SK-N-SH (cell line): Measurements from ENCODE around the gene CRYZL1. TPM values are rescaled to one million over a fixed set of nuclear protein-coding genes. Genes with fewer than 3 reads are reported as not detected.

ENCODE experiments used
- CTCF ChIA-PET: fragments of 300-600, 350-600 bp; formaldehyde crosslinking; extraction: SDS; loops from one replicate; lab custom pipeline; 2021; lab: Yijun Ruan, JAX
- POLR2A ChIA-PET: fragments of 350-600 bp; sonication (Branson Sonifier 250); formaldehyde crosslinking; extraction: SDS; loops from one replicate; lab custom pipeline; 2020; ENCODE audit warnings: antibody characterized with exemption, inconsistent platforms; lab: Yijun Ruan, JAX
- DNase-seq: peaks from one replicate; pipeline ENCODE4 v3.0.0; 2012
- H2AFZ ChIP-seq: fragments of 200-600 bp; sonication (generic); 2 replicates; pipeline ENCODE4 v1.8.1; 2016; ENCODE audit warnings: antibody characterized with exemption, mild to moderate bottlenecking, low read depth
- H3F3A ChIP-seq: fragments of 200-600 bp; sonication (generic); replicated peaks from 2 replicates; pipeline ENCODE3; 2016; ENCODE audit warnings: antibody characterized with exemption, mild to moderate bottlenecking; ENCODE audit not compliant: insufficient read depth
- H3K27ac ChIP-seq, 2 experiments: fragments of 200-500 bp in 1 of 2; fragments of 200-600 bp in 1 of 2; sonication (Bioruptor generic) in 1 of 2; sonication (generic), shearing (Covaris generic) in 1 of 2; 2 replicates each; pipeline versions ENCODE4 v1.5.1 to v1.6.1; 2014 to 2016; ENCODE audit warnings: low read depth in 2 of 2, inconsistent platforms in 1 of 2, low read length in 1 of 2, mild to moderate bottlenecking in 1 of 2, mixed read lengths in 1 of 2
- H3K27me3 ChIP-seq: fragments of 200-600 bp; sonication (generic), shearing (Covaris generic); 2 replicates; pipeline ENCODE4 v1.6.1; 2016; ENCODE audit warnings: mixed run types; ENCODE audit not compliant: insufficient read depth
- H3K36me3 ChIP-seq, 2 experiments: fragments of 200-500 bp in 1 of 2; fragments of 200-600 bp in 1 of 2; sonication (Bioruptor generic) in 1 of 2; sonication (generic) in 1 of 2; replicated peaks in 1 of 2; 2 replicates each; pipeline versions ENCODE3 to v1.5.1; 2014 to 2016; ENCODE audit warnings: low read length in 1 of 2, mild to moderate bottlenecking in 1 of 2; ENCODE audit not compliant: insufficient read depth in 2 of 2, control insufficient read depth in 1 of 2
- H3K4me1 ChIP-seq, 2 experiments: fragments of 200-500 bp in 1 of 2; fragments of 200-600 bp in 1 of 2; sonication (Bioruptor generic) in 1 of 2; sonication (generic), shearing (Covaris generic) in 1 of 2; 2 replicates each; pipeline versions ENCODE4 v1.5.1 to v1.6.1; 2014 to 2016; ENCODE audit warnings: low read depth in 1 of 2, low read length in 1 of 2, mixed run types in 1 of 2; ENCODE audit not compliant: insufficient read depth in 2 of 2, control insufficient read depth in 1 of 2
- H3K4me2 ChIP-seq: fragments of 200-600 bp; sonication (generic), shearing (Covaris generic); 2 replicates; pipeline ENCODE4 v1.6.1; 2017; ENCODE audit warnings: mixed run types
- H3K4me3 ChIP-seq, 2 experiments: fragments of 200-500 bp in 1 of 2; fragments of 200-600 bp in 1 of 2; sonication (Bioruptor generic) in 1 of 2; sonication (generic), shearing (Covaris generic) in 1 of 2; 2 replicates each; pipeline versions ENCODE4 v1.5.1 to v1.8.1; 2014 to 2016; ENCODE audit warnings: low read depth in 2 of 2, inconsistent platforms in 1 of 2, low read length in 1 of 2, mild to moderate bottlenecking in 1 of 2, mixed read lengths in 1 of 2, moderate library complexity in 1 of 2
- H3K79me2 ChIP-seq: fragments of 200-600 bp; sonication (generic); 2 replicates; pipeline ENCODE4 v1.8.1; 2017; ENCODE audit warnings: mild to moderate bottlenecking; ENCODE audit not compliant: insufficient read depth
- H3K9ac ChIP-seq: fragments of 200-600 bp; sonication (generic); 2 replicates; pipeline ENCODE4 v1.6.1; 2017; ENCODE audit warnings: mixed run types
- H3K9me2 ChIP-seq: fragments of 200-600 bp; sonication (generic); 2 replicates; pipeline ENCODE4 v1.6.1; 2017; ENCODE audit warnings: mixed run types
- H3K9me3 ChIP-seq: fragments of 200-600 bp; sonication (generic); 2 replicates; pipeline ENCODE4 v1.6.1; 2017; ENCODE audit warnings: mixed run types, mild to moderate bottlenecking, moderate library complexity
- H4K20me1 ChIP-seq: fragments of 200-600 bp; sonication (generic); 2 replicates; pipeline ENCODE4 v1.6.1; 2017; ENCODE audit warnings: mild to moderate bottlenecking, mixed run types; ENCODE audit not compliant: insufficient read depth
- CHD2 ChIP-seq: fragments of 150-350 bp; IDR thresholded peaks from 2 replicates; pipeline ENCODE4 v1.6.1; 2018; ENCODE audit warnings: low read length; ENCODE audit not compliant: partially characterized antibody
- ELF1 ChIP-seq: IDR thresholded peaks from 2 replicates; pipeline ENCODE4 v1.4.0; 2012
- EP300 ChIP-seq, 2 experiments: IDR thresholded peaks; 2 replicates each; pipeline versions ENCODE4 v1.4.0 to v1.6.1; 2012; ENCODE audit warnings: borderline replicate concordance in 1 of 2, low read depth in 1 of 2, low read length in 1 of 2
- EZH2phosphoT487 ChIP-seq: fragments of 200-600 bp; sonication (generic); IDR thresholded peaks from 2 replicates; pipeline ENCODE4 v1.6.1; 2017; ENCODE audit warnings: low read depth, mixed run types, mild to moderate bottlenecking, antibody characterized with exemption, moderate library complexity, borderline replicate concordance
- FOXJ3 ChIP-seq: sonication (generic); formaldehyde crosslinking; IDR thresholded peaks from 2 replicates; pipeline ENCODE4 v1.5.1; 2020; ENCODE audit warnings: mild to moderate bottlenecking, missing genetic modification reagents
- GATA2 ChIP-seq: sonication (generic); formaldehyde crosslinking; IDR thresholded peaks from 2 replicates; pipeline ENCODE4 v1.5.0; 2020; ENCODE audit warnings: mild to moderate bottlenecking, missing genetic modification reagents
- JUND ChIP-seq: IDR thresholded peaks from 2 replicates; pipeline ENCODE4 v1.4.0; 2012
- NFIC ChIP-seq: IDR thresholded peaks from 2 replicates; pipeline ENCODE4 v1.4.0; 2012; ENCODE audit warnings: borderline replicate concordance
- RCOR1 ChIP-seq: fragments of 150-350 bp; IDR thresholded peaks from 2 replicates; pipeline ENCODE4 v1.6.1; 2017; ENCODE audit warnings: antibody characterized with exemption, low read length
- RFX5 ChIP-seq: IDR thresholded peaks from 2 replicates; pipeline ENCODE4 v1.6.1; 2012; ENCODE audit warnings: mild to moderate bottlenecking, improper control_type of control experiment, low read length
- SIN3A ChIP-seq: IDR thresholded peaks from 2 replicates; pipeline ENCODE4 v1.6.1; 2012; ENCODE audit warnings: low read depth, mild to moderate bottlenecking, low read length, moderate library complexity, borderline replicate concordance
- TEAD4 ChIP-seq: IDR thresholded peaks from 2 replicates; pipeline ENCODE4 v1.4.0; 2012; ENCODE audit warnings: mild to moderate bottlenecking, borderline replicate concordance; ENCODE audit not compliant: insufficient read depth
- WGBS: methylation state at CpG from one replicate; pipeline ENCODE4 v1.1.6; 2017; ENCODE audit warnings: low lambda C conversion rate; 5-methylcytosine and 5-hydroxymethylcytosine counted together
- polyA plus RNA-seq, 3 experiments: library from polyadenylated mRNA; depleted of rRNA; stranded (reverse); fragments of >200 nt; gene quantifications; 2 replicates each; pipeline ENCODE4 v1.2.3, GENCODE V29; 2012
- TF ChIP-seq, protein P1 (sequence below): IDR thresholded peaks from 2 replicates; pipeline ENCODE4 v1.6.1; 2012; ENCODE audit warnings: mild to moderate bottlenecking, low read depth, low read length, moderate library complexity
- TF ChIP-seq, protein P2 (sequence below): fragments of 150-350 bp; IDR thresholded peaks from 2 replicates; pipeline ENCODE4 v1.6.1; 2017; ENCODE audit warnings: antibody characterized with exemption, low read length, low read depth, borderline replicate concordance

Gene CRYZL1
- polyA plus RNA-seq, 1 of the 3 experiments (the other 2 are of a cell fraction), result 26.3 TPM

DNA sequence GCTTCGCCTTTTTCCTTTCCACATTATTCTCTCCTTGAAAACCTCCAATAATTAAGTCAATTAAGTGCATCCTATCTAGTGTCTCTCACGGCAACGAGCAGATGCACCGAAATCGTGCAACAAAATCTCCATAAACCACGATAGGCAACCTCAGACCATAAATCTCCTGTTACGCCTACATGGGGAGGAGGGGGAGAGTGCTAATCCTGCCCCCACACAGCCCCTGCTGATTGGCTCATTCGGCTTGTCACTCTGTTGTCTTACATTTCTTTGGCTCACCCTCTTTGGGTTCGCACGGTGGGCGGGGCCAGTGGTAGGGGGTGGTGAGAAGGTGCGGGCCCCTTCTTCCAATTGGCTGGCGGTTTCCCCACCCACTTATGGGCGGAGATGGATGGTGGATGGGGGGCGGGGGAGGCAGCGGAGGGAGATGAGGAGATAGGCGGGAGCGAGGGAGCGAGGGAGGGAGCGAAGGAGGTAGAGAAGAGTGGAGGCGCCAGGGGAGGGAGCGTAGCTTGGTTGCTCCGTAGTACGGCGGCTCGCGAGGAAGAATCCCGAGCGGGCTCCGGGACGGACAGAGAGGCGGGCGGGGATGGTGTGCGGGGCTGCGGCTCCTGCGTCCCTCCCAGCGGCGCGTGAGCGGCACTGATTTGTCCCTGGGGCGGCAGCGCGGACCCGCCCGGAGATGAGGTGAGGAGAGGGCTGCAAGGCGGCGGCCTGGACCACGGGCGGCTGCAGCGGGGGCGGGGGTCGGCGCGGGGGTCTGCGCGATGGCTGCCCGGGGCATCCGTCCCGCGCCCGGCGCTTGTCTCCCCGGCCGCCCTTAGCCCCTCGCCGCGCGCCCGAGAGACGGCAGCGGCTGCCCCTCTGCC is 720 bp upstream of the CRYZL1 start, which contains the start of gene ITSN1 (continued):
- TF ChIP-seq, protein P1, sequence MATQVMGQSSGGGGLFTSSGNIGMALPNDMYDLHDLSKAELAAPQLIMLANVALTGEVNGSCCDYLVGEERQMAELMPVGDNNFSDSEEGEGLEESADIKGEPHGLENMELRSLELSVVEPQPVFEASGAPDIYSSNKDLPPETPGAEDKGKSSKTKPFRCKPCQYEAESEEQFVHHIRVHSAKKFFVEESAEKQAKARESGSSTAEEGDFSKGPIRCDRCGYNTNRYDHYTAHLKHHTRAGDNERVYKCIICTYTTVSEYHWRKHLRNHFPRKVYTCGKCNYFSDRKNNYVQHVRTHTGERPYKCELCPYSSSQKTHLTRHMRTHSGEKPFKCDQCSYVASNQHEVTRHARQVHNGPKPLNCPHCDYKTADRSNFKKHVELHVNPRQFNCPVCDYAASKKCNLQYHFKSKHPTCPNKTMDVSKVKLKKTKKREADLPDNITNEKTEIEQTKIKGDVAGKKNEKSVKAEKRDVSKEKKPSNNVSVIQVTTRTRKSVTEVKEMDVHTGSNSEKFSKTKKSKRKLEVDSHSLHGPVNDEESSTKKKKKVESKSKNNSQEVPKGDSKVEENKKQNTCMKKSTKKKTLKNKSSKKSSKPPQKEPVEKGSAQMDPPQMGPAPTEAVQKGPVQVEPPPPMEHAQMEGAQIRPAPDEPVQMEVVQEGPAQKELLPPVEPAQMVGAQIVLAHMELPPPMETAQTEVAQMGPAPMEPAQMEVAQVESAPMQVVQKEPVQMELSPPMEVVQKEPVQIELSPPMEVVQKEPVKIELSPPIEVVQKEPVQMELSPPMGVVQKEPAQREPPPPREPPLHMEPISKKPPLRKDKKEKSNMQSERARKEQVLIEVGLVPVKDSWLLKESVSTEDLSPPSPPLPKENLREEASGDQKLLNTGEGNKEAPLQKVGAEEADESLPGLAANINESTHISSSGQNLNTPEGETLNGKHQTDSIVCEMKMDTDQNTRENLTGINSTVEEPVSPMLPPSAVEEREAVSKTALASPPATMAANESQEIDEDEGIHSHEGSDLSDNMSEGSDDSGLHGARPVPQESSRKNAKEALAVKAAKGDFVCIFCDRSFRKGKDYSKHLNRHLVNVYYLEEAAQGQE, result no peak
- TF ChIP-seq RFX5, result peak; percentile 47; the same call in 1 of the 2 replicates
- no peak for TF ChIP-seq EZH2phosphoT487
- TF ChIP-seq CHD2, result peak; percentile 85
- TF ChIP-seq GATA2 (CRISPR knock-in tag), result peak; percentile 96

DNA sequence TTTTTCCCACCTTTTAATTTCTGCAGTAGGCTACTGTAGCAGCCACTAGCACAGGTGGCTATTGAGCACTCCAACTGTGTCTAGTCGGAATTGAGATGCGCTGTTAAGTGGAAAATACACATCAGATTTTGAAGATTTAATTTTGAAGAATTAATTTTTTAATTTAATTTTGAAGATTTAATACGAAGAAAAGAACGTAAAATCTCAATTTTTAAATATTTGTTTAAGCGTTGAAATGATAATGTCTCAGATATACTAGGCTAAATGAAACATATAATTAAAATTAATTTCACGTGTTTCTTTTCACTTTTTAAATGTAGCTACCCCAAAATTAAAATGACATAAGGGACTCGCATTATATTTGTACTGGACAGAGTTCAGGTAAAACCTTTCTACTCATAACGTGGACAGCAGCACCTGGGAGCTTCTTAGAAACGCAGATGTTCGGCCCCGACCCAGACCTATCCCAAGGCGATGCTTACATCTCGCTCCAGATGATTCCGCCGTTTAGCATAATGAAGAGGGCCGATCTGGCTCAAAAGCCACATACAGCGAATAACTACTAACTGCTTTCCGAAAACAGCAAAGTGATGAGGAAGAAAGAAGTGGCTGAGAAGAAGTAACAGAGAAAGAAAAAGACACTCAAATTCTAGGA is 717 bp downstream of the CRYZL1 start:
- Histone ChIP-seq H2AFZ (peak overlapping the region; percentile 72), H4K20me1 (peaks cover 21% of the 10 kb centered on the region; the same call in 1 of the 2 replicates)
- TF ChIP-seq ELF1, result no peak
- TF ChIP-seq, protein P2, sequence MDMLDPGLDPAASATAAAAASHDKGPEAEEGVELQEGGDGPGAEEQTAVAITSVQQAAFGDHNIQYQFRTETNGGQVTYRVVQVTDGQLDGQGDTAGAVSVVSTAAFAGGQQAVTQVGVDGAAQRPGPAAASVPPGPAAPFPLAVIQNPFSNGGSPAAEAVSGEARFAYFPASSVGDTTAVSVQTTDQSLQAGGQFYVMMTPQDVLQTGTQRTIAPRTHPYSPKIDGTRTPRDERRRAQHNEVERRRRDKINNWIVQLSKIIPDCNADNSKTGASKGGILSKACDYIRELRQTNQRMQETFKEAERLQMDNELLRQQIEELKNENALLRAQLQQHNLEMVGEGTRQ, result no peak
- no peak for TF ChIP-seq RFX5
- no peak for TF ChIP-seq SIN3A
- no peak for TF ChIP-seq FOXJ3 (CRISPR knock-in tag)
- no peak for TF ChIP-seq TEAD4
- TF ChIP-seq RCOR1, result no peak
- TF ChIP-seq EP300 (IDR thresholded peaks at IDR 0.05; ENCODE audit: borderline replicate concordance in 1 of 2, low read depth in 1 of 2, low read length in 1 of 2), result no peak
- TF ChIP-seq NFIC, result no peak
- no peak for TF ChIP-seq CHD2
- TF ChIP-seq JUND, result no peak
- TF ChIP-seq, all 33 proteins: peak for 0
- Histone ChIP-seq H3K4me3 (peak overlapping the region; percentile 73 to 88), H3K9ac (peak overlapping the region; percentile 70), H3F3A (no peaks in the 10 kb centered on the region), H3K27ac (peak overlapping the region; percentile 87 to 89), H3K79me2 (peaks cover 85% of the 10 kb centered on the region), H3K4me2 (peak overlapping the region; percentile 80), H3K9me2 (no peaks in the 10 kb centered on the region), H3K9me3 (no peaks in the 10 kb centered on the region), H3K27me3 (no peaks in the 10 kb centered on the region), H3K36me3 (peaks cover 3 to 17% of the 10 kb centered on the region in 2 experiments), H3K4me1 (peaks cover 13 to 15% of the 10 kb centered on the region in 2 experiments)
- DNase-seq, result peak; percentile 33
- CTCF ChIA-PET, result interaction anchor here (1.5 kb wide), 1 partner anchor 35 kb away, joined by 6 read pairs; no protein-coding TSS in a partner anchor
- 18% methylated on average over 18 of the region's 18 CpGs for WGBS
- POLR2A ChIA-PET, result no interaction called here
